HG03521 (cell line): ENCODE results near the gene RPTOR.

Source experiments
- ATAC-seq: cut with Tn5 transposase; IDR thresholded peaks from one replicate; pipeline ENCODE4 v1.9.1; 2021; ENCODE audit warnings: mild to moderate bottlenecking, moderate library complexity; ENCODE audit not compliant: unreplicated experiment

Gene RPTOR

DNA sequence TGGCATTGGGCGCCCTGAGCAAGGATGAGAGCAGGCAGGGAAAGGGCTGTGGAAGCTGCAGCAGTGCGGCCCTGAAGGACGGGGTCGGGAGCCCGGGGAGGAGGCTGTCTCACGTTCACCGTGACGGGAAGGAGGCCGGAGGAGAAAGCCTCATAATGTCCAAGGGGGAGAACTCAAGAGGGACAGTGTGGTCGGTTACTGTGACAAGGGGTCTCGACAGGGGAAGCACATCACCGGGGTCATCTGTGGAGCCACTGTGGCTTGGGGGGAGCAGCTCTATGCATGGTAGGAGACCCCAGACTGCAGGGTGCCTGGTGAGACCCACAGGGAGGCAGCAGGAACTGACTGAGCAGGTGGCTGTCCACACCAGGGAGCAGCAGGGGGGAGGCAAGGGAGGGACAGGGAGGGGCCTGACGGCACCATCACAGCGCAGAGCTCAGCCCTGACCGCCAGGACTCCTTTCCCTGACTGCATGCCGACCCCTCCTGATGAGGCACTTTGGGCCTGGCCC, 292.4 kb downstream of the RPTOR start:
- no peak for ATAC-seq

- ATAC-seq: no peak
These were observed 293.1 kb downstream of the RPTOR start for GRCh38 chr17:80837711-80838110.

DNA sequence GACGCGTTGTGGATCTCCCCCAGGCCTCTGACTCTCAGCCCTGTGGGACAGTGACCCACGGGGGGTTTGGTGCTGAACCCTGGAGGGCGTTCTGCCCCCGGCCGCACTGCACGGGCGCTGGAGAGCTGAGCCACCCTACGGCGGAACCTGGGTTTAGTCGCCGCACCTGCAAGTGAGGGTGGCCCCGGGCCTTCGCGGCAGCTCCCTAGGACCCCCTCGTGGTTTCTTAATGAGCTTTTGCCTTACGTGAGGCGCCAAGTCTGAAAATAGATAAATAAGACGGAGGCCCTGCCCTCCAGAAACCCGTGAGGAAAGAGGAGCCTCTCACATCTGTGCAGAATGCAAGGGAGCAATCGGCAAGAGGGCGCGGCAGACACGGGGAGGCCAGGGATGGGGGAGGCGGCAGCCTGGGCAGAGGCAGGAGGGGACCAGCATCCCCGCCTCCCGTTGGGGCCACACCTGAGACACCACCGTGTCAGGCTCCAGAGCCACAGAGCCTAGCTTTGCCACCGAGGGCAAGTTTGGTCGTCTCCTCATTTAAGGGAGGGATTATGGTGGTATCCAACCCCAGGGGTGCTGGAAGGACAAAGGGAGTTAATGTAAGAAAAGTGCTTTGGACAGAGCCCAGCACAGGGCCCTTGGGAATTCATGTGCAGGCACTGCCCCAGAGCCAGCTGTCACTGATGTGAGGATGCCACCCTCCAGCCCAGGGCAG, 293.8 kb downstream of the RPTOR start:
- no peak for ATAC-seq

- ATAC-seq: no peak
These were observed 294.3 kb downstream of the RPTOR start for GRCh38 chr17:80839026-80839345.

- no peak for ATAC-seq
These were observed 294.9 kb downstream of the RPTOR start for GRCh38 chr17:80839511-80839941.

DNA sequence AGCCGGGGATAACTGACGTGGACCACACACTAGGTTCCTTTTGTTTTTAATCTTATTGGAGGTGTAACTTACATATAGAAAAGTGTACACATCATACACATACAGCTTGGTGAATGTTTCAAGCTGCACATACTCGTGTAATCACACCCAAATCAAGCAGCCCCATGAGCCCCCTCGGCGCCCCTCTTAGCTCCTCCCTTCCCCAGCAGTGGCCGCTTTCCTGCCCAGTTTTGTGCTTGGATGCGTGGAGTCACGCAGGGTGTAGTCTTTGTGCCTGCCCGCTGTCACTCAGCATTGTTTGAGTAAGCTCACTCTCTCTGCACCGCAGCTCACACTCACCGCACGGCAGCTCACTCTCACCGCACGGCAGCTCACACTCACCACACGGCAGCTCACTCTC, 295.3 kb downstream of the RPTOR start:
- ATAC-seq: no peak

- ATAC-seq: no peak
These were observed 297.9 kb downstream of the RPTOR start for GRCh38 chr17:80842456-80843013.

DNA sequence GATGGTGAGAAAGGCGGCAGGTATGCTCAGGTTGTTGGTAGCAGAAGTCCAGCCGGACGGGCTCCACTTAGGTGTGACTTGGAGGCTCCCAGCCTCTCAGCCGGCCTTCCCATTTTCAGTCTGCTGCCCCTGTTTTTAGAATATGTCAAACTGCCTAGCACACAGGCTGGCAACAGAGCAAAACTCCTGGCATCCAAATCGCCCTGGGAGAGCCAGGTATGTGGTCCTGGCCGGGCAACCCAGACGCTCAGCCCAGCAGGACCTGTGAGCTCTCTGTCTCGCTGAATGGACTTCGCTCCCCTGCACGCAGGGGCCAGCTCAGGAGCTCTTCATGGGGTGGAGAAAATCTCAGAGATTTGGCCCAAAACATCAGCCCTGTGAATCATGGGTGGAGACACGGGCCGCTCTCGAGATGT, 299.1 kb downstream of the RPTOR start:
- no peak for ATAC-seq

- ATAC-seq: no peak
These were observed 299.9 kb downstream of the RPTOR start for GRCh38 chr17:80844418-80844990.

DNA sequence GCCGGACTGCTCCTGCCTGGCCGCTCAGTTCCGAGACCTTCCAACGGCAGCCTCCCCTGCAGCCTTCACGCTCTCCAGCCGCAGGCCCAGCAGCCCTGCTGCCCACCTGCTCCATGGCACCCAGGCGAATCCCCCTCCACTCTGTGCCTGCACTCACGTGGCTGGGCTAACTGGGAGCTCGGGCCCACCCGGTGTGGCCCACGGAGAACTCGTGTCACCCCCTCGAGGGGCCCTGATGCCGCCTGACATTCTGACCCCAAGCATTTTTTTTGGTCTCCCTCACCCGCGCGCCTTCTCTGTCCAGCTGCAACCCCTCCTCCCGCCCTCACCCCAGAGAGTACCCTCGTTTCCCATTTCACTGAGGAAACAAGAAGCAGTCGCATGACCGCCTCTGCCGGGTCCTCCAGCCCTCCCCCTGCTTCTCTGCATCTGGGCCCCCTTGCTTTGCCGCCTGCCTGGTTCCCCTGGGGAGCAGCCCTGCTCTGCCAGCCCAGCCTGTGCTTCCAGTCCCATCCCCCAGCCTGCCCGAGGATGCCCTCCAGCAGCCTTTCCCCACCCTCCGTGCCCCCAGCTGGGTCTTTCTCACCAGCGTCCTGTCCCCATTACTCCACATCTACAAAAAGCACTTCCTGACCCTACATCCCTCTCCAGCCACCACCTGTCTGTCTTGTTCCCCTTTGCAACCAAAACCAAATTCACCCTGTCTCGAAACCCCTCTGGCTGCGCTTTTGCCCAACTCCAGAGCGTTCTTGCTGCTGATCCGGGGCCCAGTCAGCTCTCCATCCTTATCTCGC, 300.6 kb downstream of the RPTOR start:
- no peak for ATAC-seq

DNA sequence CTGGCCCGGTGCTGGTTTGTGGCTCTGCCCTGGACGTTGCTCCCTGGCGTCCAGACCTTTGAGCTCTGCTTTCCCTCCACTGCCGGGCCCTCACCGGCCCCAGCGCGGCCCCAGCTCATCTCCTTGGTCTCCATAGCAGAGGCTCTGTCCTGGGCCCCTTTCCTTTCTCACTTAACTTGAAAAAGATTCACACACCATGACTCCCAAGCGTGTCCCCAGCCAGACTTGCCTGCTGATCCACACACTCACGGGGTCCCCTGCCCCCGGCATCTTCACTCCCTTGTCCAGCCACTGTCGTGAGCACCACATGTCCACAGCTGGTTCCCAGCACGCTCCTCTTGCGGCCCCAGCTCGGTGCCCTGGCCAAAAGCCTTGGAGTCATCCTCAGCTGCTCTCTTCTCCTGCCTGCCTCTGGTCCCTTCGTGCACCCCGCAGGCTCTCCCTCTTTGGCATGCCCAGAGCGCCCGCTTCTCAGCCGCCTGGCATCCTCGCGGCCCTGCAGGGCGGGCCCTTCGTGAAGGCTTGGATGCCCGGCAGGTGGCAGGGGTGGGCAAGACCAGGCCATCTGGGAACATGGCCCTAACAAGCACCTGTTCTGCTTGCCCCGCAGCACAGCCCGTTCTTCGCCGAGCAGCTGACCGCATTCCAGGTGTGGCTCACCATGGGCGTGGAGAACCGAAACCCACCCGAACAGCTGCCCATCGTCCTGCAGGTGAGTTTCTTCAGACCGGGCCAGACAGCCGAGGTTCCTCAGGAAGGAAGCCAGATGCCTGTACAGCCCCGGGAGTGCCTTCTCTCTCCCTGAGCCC, 301.4 kb downstream of the RPTOR start:
- ATAC-seq: no peak

- no peak for ATAC-seq
These were observed 302.3 kb downstream of the RPTOR start for GRCh38 chr17:80846932-80847331.

DNA sequence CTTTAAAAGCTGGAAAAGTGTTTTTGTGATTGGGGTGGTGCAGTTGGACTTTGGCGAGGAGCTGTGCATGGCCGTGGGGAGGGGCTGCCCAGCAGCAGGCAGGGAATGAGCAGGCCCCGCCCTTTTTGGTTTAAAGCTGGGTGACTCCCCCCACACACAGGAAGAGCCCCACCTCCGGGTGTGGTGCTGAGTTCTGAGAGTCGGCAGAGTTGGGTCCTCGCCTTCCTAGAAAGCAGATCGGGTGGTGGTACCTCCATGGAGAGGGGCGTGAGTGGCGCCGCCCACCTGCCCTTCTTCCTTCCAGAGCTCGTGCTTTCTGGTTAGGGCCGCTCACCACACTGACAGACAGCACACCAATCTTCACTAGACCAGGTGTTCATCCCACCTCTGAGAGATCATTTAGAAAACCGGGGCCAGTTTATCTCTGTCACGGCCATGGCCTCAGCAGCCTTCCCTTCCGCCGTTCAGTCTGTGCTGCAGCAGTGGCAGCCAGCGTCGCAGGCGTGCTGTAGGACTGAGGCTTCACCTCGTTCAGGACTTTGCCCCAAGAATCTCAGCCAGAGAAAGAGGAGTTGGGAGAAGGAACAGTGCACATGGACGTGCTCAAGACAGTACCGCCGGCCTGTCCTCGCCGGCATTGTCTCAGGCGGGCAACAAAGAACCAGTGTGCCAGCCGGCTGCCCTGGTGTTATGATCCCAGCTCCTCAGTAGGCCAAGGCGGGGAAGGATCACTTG, 303.0 kb downstream of the RPTOR start:
- ATAC-seq: no peak

- ATAC-seq: no peak
These were observed 303.9 kb downstream of the RPTOR start for GRCh38 chr17:80848449-80849102.

GRCh38 chr17:80849119-80849518, 304.5 kb downstream of the RPTOR start:
- no peak for ATAC-seq

- no peak for ATAC-seq
These were observed 305.5 kb downstream of the RPTOR start for GRCh38 chr17:80850109-80850508.

DNA sequence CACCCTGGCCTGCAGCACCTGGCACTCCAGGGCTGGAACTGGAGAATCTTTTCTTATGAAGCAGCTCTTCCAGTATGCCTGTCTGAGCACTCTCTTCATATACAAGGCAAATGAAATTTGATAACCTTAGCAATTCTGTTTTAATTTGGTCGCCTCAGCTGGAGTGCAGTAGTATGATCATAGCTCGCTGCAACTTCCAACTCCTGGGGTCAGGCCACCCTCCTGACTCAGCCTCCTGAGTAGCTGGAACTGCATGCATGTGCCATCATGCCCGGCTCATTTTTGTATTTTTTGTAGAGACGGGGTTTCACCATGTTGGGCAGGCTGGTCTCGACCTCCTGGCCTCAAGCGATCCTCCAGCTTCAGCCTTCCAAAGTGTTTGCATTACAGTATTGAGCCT, 306.2 kb downstream of the RPTOR start:
- ATAC-seq: no peak

DNA sequence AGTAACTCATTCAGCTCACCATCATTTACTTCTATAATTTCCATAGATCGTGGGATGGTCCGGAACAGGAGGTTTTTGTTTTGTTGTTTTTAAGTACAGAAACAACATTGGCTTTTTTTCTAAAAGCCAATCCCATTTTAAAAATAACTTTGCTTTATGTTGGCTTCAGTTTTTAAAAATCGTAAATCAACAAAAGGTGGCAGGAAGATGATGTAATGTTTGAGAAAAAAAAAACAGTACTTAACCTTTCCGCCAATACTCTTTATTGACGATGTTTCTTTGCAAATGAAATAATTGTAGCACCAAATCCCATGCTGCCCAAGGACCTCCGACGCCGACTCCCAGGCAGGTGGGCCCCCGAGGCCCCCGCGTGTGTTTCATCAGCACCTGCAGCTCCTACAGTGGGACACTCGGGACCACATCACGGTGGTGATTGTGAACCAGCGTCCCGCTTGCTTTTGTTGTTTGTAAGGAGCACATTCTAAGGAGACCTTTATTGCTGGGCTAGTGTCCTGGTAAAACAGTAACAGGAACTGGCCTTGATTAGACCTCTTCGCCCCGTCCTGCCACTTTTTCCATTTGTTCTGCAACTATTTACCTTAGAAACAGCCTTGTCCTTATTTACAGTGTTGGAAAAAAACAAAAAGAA, 306.8 kb downstream of the RPTOR start:
- no peak for ATAC-seq

DNA sequence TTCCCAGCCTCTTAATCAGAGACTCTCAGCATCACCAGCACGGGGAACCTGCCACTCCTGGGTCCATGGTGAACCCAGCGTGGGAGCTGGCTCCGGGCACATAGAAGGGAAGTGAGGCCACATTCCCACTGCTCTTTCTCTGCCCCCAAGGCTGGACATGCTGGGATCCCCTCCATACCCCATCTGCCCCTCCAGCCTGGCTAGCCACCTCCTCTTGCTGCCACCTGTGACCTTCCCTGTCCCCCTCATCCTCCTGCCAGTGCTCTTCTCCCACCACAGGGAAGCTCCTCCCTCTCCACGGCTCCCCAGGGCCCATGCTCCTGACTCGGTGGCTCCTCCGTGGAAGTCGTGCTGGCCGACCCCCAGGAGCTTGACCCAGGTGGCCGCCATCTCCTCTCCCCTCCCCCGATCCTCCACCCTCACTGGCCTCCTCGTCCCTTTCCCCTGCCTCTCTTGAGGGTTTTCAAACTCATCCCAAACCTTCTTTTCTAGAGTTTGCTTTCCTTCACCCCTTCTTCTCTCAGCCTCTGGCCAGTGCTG, 307.9 kb downstream of the RPTOR start:
- no peak for ATAC-seq
